ENCODE measurements around the gene KCNE3.

Gene KCNE3, protein sequence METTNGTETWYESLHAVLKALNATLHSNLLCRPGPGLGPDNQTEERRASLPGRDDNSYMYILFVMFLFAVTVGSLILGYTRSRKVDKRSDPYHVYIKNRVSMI

GRCh38 chr11:74466916-74467885, at the start of gene KCNE3:
Gene KCNE3 (minus strand): TSS chr11:74467549. CDS start chr11:74457563, 9,986 bp downstream.
- DNase-seq = no peak

GRCh38 chr11:74507582-74507981, 40.2 kb upstream of the KCNE3 start:
- no peak for DNase-seq

GRCh38 chr11:74506823-74507222, 39.5 kb upstream of the KCNE3 start:
- DNase-seq = no peak

GRCh38 chr11:74505911-74506310, 38.6 kb upstream of the KCNE3 start:
- DNase-seq = no peak

DNA sequence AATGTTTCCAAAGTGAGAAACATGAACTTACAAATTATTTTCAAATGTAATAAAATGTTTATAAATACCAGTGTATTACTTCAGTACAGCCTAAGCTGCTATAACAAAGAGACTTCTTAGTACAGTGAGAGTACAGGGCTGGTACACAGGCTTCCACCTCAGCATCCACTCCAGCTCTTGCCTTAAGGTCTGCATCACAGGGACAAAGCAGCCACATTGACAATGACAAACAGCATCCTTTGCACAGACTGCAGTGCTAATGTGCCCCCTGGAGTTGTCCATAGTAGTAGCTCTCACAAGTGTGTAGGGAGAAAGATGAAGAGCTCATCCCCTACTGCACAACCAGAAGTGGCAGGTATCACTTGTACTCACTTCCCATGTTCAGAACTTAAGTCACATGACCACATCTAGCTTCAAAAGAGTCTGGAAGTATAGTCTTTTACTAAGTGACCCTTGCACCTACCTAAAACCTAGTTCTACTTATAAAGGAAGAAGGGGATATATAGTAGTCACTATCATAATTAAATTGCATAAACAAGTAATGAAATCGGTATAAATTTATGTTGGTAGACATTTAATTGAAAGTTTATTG, 36.8 kb upstream of the KCNE3 start:
- DNase-seq = no peak

DNA sequence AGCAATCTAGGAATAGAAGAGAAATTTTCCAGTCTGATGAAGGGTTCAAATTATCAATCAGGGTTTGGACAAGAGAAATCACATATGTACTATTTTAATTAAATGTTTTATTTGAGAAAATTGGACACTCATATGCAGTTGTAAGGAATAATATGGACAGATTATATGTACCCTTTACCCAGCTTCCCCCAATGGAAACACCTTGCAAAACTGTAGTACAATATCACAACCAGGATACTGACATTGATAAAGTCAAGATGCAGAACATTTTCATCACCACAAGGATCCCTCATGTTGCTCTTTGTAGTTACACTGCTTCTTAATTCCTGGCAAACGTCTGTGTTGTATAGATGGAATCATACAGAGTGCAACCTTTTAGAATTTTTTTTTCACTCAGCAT, 27.6 kb upstream of the KCNE3 start:
- DNase-seq = no peak

DNA sequence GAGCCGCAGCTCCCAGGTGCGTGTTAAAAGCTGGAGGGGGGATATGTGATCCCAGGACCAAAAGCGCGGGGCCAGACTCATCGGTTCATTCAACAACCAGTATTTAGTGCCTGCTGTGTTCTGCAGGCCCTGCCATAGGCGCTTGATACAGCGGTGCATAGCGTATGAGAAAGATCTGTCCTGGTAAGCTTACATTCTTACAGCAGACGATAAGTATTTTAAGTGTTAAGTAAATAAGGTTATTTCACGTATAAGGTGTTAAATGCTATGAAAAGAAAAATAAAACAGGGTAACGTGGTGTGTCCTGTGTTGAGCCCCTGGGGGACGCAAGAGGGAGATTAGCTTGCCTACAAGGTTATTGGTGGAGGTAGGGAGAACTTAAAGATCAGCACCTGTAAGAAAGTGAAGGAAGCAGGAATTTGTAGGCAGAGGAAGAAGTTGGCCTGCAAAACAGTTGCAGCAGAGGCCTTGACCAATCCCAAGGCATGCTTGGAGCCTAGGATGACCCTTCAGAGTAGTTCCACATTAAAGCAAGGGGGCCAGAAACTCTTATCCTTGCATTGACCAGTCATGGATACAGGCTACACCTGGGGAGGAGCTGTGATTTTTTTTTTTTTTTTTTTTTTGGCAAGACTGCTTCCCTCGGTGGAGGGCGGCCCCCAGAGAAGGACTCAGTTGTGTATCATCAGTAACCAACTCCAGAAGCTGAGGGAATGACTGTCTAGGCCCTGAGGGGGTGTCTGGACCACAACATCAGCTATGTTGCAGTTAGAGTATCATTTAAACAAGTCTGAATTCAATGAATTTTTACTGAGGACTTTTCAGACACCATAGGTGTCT, 26.7 kb upstream of the KCNE3 start:
- DNase-seq = peak in 1 of 2 experiments; percentile 8

- DNase-seq = peak; percentile 56 to 83
These were observed 25.8 kb upstream of the KCNE3 start, which contains the start of gene LIPT2 for GRCh38 chr11:74492974-74493790. Gene LIPT2 (minus strand): TSS chr11:74493724. CDS start chr11:74493703, 21 bp downstream.

GRCh38 chr11:74492084-74492483, 24.7 kb upstream of the KCNE3 start:
- no peak for DNase-seq

- DNase-seq = no peak
These were observed 23.6 kb upstream of the KCNE3 start for GRCh38 chr11:74490941-74491340.

GRCh38 chr11:74487875-74488274, 20.5 kb upstream of the KCNE3 start:
- DNase-seq = no peak

DNA sequence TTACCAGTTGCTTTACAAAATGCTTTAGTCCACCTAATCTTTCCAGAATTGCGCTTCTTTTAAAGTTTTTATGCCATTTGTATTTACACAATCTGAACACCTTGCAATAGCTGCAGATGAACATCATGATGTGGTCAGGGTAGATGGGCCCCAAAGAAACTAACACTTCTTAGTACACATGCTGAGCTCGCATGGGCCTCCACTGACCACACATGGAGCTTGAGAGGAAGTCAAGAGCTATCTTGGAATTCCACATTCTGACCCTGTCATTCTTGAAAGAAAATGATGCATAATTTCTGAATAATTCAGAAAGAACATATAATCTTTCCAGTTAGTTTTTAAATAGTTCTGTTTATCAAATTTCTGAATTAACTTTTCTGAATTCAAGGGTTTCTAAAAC, 18.5 kb upstream of the KCNE3 start:
- no peak for DNase-seq

- no peak for DNase-seq
These were observed 13.5 kb upstream of the KCNE3 start for GRCh38 chr11:74480688-74481417.

- no peak for DNase-seq
These were observed 12.4 kb upstream of the KCNE3 start for GRCh38 chr11:74479732-74480123.

DNA sequence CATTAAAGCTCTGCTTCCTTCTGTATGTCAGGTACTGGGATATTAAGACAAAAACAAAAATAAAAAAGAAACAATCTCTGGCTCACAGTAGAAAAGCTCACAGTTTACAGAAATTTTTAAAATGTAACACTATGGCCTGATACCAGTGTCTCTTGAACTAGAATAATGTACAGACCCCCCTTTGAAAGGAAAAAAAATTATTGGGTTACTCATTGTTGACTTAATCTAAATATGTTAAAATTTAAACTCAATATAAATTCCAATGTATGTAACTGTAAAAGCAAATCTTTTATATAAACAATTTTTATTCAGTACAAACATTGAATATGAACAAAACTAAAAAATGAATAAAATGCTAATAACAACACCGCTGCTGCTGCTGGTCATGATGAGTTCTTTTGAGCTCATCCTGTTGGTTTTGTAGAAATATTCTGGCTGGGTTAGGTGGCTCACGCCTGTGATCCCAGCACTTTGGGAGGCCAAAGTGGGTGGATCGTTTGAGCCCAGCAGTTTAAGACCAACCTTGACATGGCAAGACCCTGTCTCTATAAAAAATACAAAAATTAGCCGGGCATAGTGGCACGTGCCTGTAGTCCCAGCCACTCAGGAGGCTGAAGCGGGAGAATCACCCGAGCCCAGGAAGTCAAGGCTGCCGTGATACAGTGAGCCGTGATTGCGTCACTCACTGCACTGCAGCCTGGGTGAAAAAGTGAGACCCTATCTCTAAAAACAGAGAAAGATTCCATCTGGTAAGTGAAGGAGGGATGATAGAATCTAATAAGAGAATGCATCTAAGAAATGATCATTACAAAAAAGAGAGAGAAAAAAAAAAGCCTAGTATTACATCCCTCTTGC, 11.8 kb upstream of the KCNE3 start:
- DNase-seq = no peak

GRCh38 chr11:74476536-74476935, 9.2 kb upstream of the KCNE3 start:
- DNase-seq = no peak

DNA sequence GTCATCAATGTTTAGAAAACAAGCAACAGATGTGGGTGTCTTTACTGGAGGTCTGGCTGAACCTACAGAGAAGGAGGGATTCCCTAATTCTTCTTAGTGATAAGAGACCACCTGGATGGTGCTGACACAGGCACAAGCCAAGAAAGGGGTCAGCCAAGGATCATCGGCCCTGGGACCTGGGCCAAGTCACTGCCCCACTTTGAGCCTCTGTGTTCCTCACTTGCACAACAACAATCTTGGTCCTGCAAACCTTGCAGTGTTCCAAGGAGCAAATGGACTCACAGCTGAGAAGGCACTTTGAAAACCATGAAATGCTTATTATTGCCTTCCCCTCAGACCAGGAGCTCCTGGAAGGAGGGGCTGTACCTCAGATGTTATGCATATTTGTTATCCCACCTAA, 7.0 kb upstream of the KCNE3 start:
- DNase-seq = no peak

GRCh38 chr11:74473382-74474173, 6.2 kb upstream of the KCNE3 start:
- DNase-seq = no peak

DNA sequence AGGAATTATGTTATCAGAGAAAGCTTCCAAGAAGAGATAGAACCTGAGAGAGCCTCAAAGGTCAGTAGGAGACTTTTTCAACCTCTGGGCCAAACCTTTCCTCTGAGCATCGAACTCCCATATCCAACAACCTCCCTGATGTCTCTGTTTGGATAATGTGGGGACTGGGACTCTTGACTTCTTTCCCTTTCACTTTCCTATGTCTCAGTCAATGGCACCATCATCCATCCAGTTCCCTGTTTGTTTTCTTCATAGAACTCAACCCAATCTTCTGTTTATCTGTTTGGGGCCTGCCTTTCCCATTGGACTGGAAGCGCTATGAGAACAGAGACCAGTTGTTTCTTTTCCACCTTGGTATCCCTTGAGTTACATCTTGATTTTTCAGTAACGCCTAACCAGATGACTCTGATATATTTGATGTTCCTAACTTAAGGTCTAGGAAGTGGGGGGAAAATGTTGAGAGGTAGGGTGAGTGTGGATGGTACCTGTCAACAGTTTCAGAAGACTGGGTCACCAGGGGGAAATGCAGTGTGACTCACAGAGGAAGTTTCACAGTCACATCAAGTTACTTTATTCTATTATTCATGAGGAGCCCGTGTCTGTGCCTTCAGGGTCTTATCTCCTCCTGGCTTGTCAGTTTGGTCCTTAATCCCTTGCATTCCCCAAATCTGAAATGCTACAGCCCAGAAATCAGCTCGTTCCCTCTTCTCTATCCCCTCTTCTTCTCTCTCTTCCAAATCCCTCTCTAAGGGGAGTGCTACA, 4.5 kb upstream of the KCNE3 start:
- no peak for DNase-seq
